OCI-LY1 (cell line): Measurements from ENCODE around the gene CCDC47.

Experiments used
- H2AFZ ChIP-seq: fragments of 200-600 bp; sonication (generic), shearing (Covaris generic); 2 replicates; pipeline ENCODE4 v1.6.0; 2014; ENCODE audit warnings: antibody characterized with exemption, mild to moderate bottlenecking, low read length
- H3F3A ChIP-seq: fragments of 200-600 bp; sonication (generic), shearing (Covaris generic); 2 replicates; pipeline ENCODE4 v1.6.0; 2014; ENCODE audit warnings: mild to moderate bottlenecking, antibody characterized with exemption, low read length, moderate library complexity; ENCODE audit not compliant: insufficient read depth
- H3K27ac ChIP-seq: fragments of 200-600 bp; sonication (generic); 2 replicates; pipeline ENCODE4 v1.5.1; 2014; ENCODE audit warnings: low read length, mixed run types, mild to moderate bottlenecking, low read depth; ENCODE audit not compliant: poor library complexity, severe bottlenecking
- H3K27me3 ChIP-seq: fragments of 200-600 bp; sonication (generic); 2 replicates; pipeline ENCODE4 v1.6.0; 2014; ENCODE audit warnings: antibody characterized with exemption, mild to moderate bottlenecking, low read length, moderate library complexity; ENCODE audit not compliant: insufficient read depth
- H3K36me3 ChIP-seq: fragments of 200-600 bp; sonication (generic); 2 replicates; pipeline ENCODE4 v1.6.1; 2014; ENCODE audit warnings: mild to moderate bottlenecking, antibody characterized with exemption, low read length, moderate library complexity, mixed read lengths; ENCODE audit not compliant: insufficient read depth
- H3K4me1 ChIP-seq: fragments of 200-600 bp; sonication (generic); 2 replicates; pipeline ENCODE4 v1.5.1; 2014; ENCODE audit warnings: mild to moderate bottlenecking, low read length, moderate library complexity; ENCODE audit not compliant: insufficient read depth, severe bottlenecking
- H3K4me2 ChIP-seq: fragments of 200-600 bp; sonication (generic), shearing (Covaris generic); 2 replicates; pipeline ENCODE4 v1.6.1; 2014; ENCODE audit warnings: low read length
- H3K4me3 ChIP-seq: fragments of 200-600 bp; sonication (generic); 2 replicates; pipeline ENCODE4 v1.5.1; 2014; ENCODE audit warnings: low read length, low read depth, mild to moderate bottlenecking, mixed read lengths; ENCODE audit not compliant: poor library complexity, severe bottlenecking
- H3K79me2 ChIP-seq: fragments of 200-600 bp; shearing (Covaris generic); 2 replicates; pipeline ENCODE4 v1.6.1; 2016; ENCODE audit warnings: mixed run types, low read length, mixed read lengths; ENCODE audit not compliant: insufficient read depth
- H3K9ac ChIP-seq: fragments of 200-600 bp; sonication (generic), shearing (Covaris generic); 2 replicates; pipeline ENCODE4 v1.6.1; 2014; ENCODE audit warnings: mild to moderate bottlenecking, low read length, mixed read lengths
- H3K9me2 ChIP-seq: fragments of 200-600 bp; sonication (generic), shearing (Covaris generic); 2 replicates; pipeline ENCODE4 v1.6.1; 2014; ENCODE audit warnings: low read depth, mild to moderate bottlenecking, low read length, mixed read lengths
- H3K9me3 ChIP-seq: fragments of 200-600 bp; shearing (Covaris generic); 2 replicates; pipeline ENCODE4 v1.6.1; 2014; ENCODE audit warnings: low read length, mixed read lengths
- H4K20me1 ChIP-seq: fragments of 200-600 bp; sonication (generic), shearing (Covaris generic); 2 replicates; pipeline ENCODE4 v1.6.0; 2016; ENCODE audit warnings: mild to moderate bottlenecking, low read length; ENCODE audit not compliant: insufficient read depth
- CTCF ChIP-seq: fragments of 200-600 bp; sonication (generic), shearing (Covaris generic); IDR thresholded peaks from 2 replicates; pipeline ENCODE4 v1.5.1; 2017; ENCODE audit warnings: mild to moderate bottlenecking, antibody characterized with exemption, low read length, moderate library complexity, mixed read lengths
- EZH2 ChIP-seq: fragments of 200-600 bp; sonication (generic), shearing (Covaris generic); IDR thresholded peaks from 2 replicates; pipeline ENCODE4 v1.8.0; 2017; ENCODE audit warnings: borderline replicate concordance, mixed run types, mild to moderate bottlenecking, antibody characterized with exemption, low read length, moderate library complexity, mixed read lengths

CCDC47 gene, protein sequence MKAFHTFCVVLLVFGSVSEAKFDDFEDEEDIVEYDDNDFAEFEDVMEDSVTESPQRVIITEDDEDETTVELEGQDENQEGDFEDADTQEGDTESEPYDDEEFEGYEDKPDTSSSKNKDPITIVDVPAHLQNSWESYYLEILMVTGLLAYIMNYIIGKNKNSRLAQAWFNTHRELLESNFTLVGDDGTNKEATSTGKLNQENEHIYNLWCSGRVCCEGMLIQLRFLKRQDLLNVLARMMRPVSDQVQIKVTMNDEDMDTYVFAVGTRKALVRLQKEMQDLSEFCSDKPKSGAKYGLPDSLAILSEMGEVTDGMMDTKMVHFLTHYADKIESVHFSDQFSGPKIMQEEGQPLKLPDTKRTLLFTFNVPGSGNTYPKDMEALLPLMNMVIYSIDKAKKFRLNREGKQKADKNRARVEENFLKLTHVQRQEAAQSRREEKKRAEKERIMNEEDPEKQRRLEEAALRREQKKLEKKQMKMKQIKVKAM

GRCh38 chr17:63773272-63774140, at the start of gene CCDC47:
Gene CCDC47 (minus strand): TSS chr17:63773597. CDS start chr17:63766175, 7,422 bp downstream.
- Histone ChIP-seq H3K36me3 (peaks cover 54% of the 10 kb centered on the region), H3K4me2 (peak within 1 kb of the TSS; percentile 97), H3K4me1 (peaks cover 24% of the 10 kb centered on the region), H3K27me3 (no peaks in the 10 kb centered on the region), H3K9me2 (no peaks in the 10 kb centered on the region), H2AFZ (no peak within 1 kb of the TSS), H3K4me3 (peak within 1 kb of the TSS; percentile 92), H4K20me1 (no peaks in the 10 kb centered on the region), H3K27ac (peak within 1 kb of the TSS; percentile 89), H3K79me2 (peaks cover 89% of the 10 kb centered on the region), H3K9ac (peak within 1 kb of the TSS; percentile 98), H3K9me3 (no peaks in the 10 kb centered on the region), H3F3A (no peaks in the 10 kb centered on the region)
- TF ChIP-seq EZH2 (no peak), CTCF (no peak)

DNA sequence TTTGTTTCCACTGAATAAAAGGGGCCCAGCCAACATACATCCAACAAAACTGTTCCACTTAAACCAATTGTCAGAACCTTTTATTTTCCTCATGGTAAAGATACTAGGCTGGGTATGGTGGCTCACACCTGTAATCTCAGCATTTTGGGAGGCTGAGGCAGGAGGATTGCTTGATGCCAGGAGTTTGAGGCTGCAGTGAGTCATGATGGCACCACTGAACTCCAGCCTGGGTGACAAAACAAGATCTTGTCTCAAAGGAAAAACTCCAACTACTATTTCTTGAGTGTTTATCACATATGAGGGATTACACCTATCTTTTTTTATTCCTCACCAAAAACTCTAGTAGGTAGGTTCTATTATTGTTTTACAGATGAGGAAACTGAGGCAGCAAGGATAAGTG, 49.1 kb upstream of the CCDC47 start:
- Histone ChIP-seq H3K36me3 (peaks cover 84% of the 10 kb centered on the region), H3K79me2 (peaks cover 8% of the 10 kb centered on the region; the same call in 1 of the 2 replicates)
- TF ChIP-seq CTCF, result no peak
- TF ChIP-seq EZH2, result no peak

DNA sequence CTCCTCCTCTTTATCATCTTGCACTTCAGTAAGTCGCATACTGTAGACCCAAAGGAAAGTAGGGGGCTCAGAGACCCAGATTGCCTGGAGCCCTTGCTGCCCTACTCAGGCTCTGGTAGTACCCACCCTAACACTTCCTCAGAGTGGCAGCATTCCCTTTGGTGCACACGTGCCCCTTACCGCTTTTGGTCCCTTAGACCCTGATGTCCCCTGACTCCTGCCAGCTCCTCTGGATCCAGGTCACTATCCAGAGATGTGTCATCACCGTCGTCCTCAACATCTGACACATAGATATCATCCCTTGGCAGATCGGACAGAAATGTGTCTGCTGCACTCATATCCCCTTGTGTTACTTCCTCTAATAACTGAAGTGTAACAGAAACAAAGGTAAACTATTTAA, 48.4 kb upstream of the CCDC47 start:
- H3K27me3 ChIP-seq, result no peaks in the 10 kb centered on the region
- H2AFZ ChIP-seq, result no peak overlapping the region
- H3K4me1 ChIP-seq, result peaks cover 15% of the 10 kb centered on the region
- H3K36me3 ChIP-seq, result peaks cover 91% of the 10 kb centered on the region
- no peaks in the 10 kb centered on the region for H3K9me3 ChIP-seq
- no peak overlapping the region for H3K27ac ChIP-seq
- H3K9me2 ChIP-seq, result no peaks in the 10 kb centered on the region
- no peak overlapping the region for H3K9ac ChIP-seq
- no peak overlapping the region for H3K4me3 ChIP-seq
- no peaks in the 10 kb centered on the region for H4K20me1 ChIP-seq
- peaks cover 8% of the 10 kb centered on the region; the same call in 1 of the 2 replicates for H3K79me2 ChIP-seq
- H3K4me2 ChIP-seq, result no peak overlapping the region
- no peak for TF ChIP-seq EZH2
- no peak for TF ChIP-seq CTCF
- no peaks in the 10 kb centered on the region; the same call in 1 of the 2 replicates for H3F3A ChIP-seq

More for the DNA sequence above, 49.1 kb upstream of the CCDC47 start:
- H3K27ac ChIP-seq, result no peak overlapping the region
- H3K4me3 ChIP-seq, result no peak overlapping the region
- H3K4me1 ChIP-seq, result peaks cover 15% of the 10 kb centered on the region
- H4K20me1 ChIP-seq, result no peaks in the 10 kb centered on the region
- no peaks in the 10 kb centered on the region; the same call in 1 of the 2 replicates for H3F3A ChIP-seq
- no peak overlapping the region for H2AFZ ChIP-seq
- no peaks in the 10 kb centered on the region for H3K9me2 ChIP-seq
- H3K4me2 ChIP-seq, result no peak overlapping the region
- H3K9me3 ChIP-seq, result no peaks in the 10 kb centered on the region
- H3K9ac ChIP-seq, result no peak overlapping the region
- no peaks in the 10 kb centered on the region for H3K27me3 ChIP-seq
